Measurements from ENCODE around the gene APBA2. TPM values are rescaled to one million over a fixed set of nuclear protein-coding genes. Genes with fewer than 3 reads are reported as not detected.

The APBA2 gene
- total RNA-seq, 1 experiment from 2014 or later, result 0.31 TPM

DNA sequence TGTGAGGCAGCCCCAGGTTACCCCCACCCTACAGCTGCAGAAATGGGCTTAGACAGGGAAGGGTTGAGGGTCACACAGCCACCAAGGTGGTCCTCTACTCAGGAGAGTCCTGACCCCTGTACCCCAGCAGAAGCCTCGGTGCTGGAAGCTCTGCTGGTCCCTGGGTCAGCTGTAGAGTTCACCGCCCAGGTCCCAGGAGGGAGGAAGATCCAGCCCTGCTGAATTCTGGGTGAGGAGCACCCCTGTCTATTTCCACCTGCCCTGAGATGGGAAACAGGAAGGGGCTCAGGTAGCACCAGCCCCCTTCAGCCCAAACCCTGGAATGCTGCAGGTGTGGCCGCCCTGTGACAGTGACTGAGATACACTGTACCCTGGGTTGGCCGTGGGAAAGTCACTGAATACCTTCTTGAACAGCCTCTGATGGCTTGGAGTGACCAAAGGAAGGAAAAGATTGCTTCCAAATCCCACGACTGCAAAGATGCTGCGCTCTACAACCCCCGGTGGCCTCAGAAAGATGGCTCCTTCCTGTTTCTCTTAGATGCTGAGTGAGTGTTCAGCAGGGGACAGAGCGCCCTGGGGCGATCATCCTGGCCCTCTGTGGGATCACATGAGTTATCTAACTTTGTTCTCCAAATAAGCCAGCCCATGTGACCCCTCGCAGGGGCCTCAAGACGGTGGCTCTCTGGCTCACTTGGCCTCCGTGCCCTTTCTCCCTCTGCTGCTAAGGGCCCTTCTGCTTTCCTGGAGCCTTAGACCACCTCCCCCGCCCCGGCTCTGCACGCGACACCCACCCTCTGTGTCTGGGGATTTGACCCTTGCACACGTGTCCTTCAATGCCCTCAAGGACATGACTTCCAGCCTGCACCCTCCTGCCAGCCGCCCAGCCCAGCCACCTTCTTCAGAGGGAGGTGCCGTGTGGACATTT is 242.0 kb downstream of the APBA2 start:
- in situ Hi-C loops (cut with HindIII; ENCODE audit: low pct_unique_long_range_greater_than_20kb, low sequenced_read_pairs), result no loop called here
- BruUV-seq (replicated peaks), result no TSS peak

DNA sequence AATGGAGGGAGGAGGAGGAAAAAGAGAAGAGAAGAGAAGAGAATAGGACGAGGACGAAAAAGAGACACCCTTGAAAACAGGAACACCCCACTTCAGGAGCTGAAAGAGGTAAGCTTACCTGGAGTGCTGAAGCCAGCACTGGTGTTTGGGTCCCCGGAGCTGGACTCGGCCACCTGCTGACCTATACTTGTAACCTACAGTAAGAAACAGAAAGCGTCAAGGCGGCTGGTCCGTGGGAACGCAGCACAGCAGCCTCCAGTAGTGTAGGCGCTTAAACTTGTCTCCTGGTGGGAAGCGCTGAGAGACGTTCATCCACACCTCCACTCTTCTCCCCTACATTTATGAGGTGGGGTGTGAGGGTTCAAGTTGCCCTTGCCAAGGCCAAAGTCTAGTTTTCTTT is 242.9 kb downstream of the APBA2 start:
- CTCF ChIA-PET, result no interaction called here

More for the DNA sequence above, 242.0 kb downstream of the APBA2 start:
- DNase-seq (ENCODE audit: low read depth, low spot score) (no peak), ATAC-seq (no peak)
- Histone ChIP-seq H3K27ac (ENCODE audit: low read length) (no peak overlapping the region), H3K9me3 (ENCODE audit: control insufficient read depth, insufficient read depth, low read depth, low read length) (no peaks in the 10 kb centered on the region), H3K27me3 (ENCODE audit: control insufficient read depth, insufficient read depth, low read length) (no peaks in the 10 kb centered on the region), H3K4me1 (ENCODE audit: control insufficient read depth, insufficient read depth, low read length) (no peaks in the 10 kb centered on the region), H3K4me3 (ENCODE audit: low read depth in 2 of 2, low read length in 2 of 2) (no peak overlapping the region), H3K36me3 (ENCODE audit: control insufficient read depth, insufficient read depth, low read length) (no peaks in the 10 kb centered on the region)
- ChIA-PET CTCF (no interaction called here), POLR2A (no interaction called here)
- intact Hi-C loops (cut with micrococcal nuclease; ENCODE audit: unreplicated experiment), result no loop called here
- TF ChIP-seq POLR2AphosphoS5 (IDR thresholded peaks at IDR 0.05; ENCODE audit: low read depth, low read length) (no peak), TCF7L2 (IDR thresholded peaks at IDR 0.05; ENCODE audit: low read depth, low read length) (no peak), SIN3A (IDR thresholded peaks at IDR 0.05; ENCODE audit: borderline replicate concordance, insufficient read depth, low read depth, low read length) (no peak)
- TF ChIP-seq, protein P1, sequence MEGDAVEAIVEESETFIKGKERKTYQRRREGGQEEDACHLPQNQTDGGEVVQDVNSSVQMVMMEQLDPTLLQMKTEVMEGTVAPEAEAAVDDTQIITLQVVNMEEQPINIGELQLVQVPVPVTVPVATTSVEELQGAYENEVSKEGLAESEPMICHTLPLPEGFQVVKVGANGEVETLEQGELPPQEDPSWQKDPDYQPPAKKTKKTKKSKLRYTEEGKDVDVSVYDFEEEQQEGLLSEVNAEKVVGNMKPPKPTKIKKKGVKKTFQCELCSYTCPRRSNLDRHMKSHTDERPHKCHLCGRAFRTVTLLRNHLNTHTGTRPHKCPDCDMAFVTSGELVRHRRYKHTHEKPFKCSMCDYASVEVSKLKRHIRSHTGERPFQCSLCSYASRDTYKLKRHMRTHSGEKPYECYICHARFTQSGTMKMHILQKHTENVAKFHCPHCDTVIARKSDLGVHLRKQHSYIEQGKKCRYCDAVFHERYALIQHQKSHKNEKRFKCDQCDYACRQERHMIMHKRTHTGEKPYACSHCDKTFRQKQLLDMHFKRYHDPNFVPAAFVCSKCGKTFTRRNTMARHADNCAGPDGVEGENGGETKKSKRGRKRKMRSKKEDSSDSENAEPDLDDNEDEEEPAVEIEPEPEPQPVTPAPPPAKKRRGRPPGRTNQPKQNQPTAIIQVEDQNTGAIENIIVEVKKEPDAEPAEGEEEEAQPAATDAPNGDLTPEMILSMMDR (IDR thresholded peaks at IDR 0.05), result no peak
- TF ChIP-seq, protein P2, sequence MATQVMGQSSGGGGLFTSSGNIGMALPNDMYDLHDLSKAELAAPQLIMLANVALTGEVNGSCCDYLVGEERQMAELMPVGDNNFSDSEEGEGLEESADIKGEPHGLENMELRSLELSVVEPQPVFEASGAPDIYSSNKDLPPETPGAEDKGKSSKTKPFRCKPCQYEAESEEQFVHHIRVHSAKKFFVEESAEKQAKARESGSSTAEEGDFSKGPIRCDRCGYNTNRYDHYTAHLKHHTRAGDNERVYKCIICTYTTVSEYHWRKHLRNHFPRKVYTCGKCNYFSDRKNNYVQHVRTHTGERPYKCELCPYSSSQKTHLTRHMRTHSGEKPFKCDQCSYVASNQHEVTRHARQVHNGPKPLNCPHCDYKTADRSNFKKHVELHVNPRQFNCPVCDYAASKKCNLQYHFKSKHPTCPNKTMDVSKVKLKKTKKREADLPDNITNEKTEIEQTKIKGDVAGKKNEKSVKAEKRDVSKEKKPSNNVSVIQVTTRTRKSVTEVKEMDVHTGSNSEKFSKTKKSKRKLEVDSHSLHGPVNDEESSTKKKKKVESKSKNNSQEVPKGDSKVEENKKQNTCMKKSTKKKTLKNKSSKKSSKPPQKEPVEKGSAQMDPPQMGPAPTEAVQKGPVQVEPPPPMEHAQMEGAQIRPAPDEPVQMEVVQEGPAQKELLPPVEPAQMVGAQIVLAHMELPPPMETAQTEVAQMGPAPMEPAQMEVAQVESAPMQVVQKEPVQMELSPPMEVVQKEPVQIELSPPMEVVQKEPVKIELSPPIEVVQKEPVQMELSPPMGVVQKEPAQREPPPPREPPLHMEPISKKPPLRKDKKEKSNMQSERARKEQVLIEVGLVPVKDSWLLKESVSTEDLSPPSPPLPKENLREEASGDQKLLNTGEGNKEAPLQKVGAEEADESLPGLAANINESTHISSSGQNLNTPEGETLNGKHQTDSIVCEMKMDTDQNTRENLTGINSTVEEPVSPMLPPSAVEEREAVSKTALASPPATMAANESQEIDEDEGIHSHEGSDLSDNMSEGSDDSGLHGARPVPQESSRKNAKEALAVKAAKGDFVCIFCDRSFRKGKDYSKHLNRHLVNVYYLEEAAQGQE (IDR thresholded peaks at IDR 0.05; ENCODE audit: insufficient read depth in 1 of 2, low read depth in 2 of 2, low read length in 1 of 2), result no peak

DNA sequence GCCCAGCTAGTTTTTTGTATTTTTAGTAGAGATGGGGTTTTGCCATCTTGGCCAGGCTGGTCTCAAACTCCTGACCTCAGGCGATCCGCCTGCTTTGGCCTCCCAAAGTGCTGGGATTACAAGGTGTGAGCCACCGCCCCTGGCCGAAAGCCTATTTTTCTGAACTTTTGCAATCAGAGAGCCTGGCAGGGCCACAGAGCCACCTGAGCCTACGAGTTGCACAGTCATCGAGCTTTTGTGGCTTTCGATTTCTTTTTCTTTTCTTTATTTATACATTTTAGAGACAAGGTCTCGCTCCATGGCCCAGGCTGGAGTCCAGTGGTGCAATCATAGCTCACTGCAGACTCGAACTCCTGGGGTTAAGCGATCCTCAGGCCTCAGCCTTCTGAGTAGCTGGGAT is 243.4 kb downstream of the APBA2 start:
- no peak overlapping the region for H3K27ac ChIP-seq (ENCODE audit: low read length)
- H3K9me3 ChIP-seq (ENCODE audit: control insufficient read depth, insufficient read depth, low read depth, low read length), result no peaks in the 10 kb centered on the region
- H3K4me1 ChIP-seq (ENCODE audit: control insufficient read depth, insufficient read depth, low read length), result no peaks in the 10 kb centered on the region
- no peaks in the 10 kb centered on the region for H3K36me3 ChIP-seq (ENCODE audit: control insufficient read depth, insufficient read depth, low read length)
- POLR2A ChIA-PET, result no interaction called here
- no TSS peak for BruUV-seq (replicated peaks)
- intact Hi-C loops (cut with micrococcal nuclease; ENCODE audit: unreplicated experiment), result no loop called here
- ATAC-seq, result no peak
- no peak for DNase-seq (ENCODE audit: low read depth, low spot score)
- no peaks in the 10 kb centered on the region for H3K27me3 ChIP-seq (ENCODE audit: control insufficient read depth, insufficient read depth, low read length)
- no peak overlapping the region for H3K4me3 ChIP-seq (ENCODE audit: low read depth in 2 of 2, low read length in 2 of 2)
- TF ChIP-seq TCF7L2 (IDR thresholded peaks at IDR 0.05; ENCODE audit: low read depth, low read length) (no peak), SIN3A (IDR thresholded peaks at IDR 0.05; ENCODE audit: borderline replicate concordance, insufficient read depth, low read depth, low read length) (no peak), POLR2AphosphoS5 (IDR thresholded peaks at IDR 0.05; ENCODE audit: low read depth, low read length) (no peak)
- TF ChIP-seq, protein P1 (IDR thresholded peaks at IDR 0.05), result no peak
- TF ChIP-seq, protein P2 (IDR thresholded peaks at IDR 0.05; ENCODE audit: insufficient read depth in 1 of 2, low read depth in 2 of 2, low read length in 1 of 2), result no peak
- CTCF ChIA-PET, result no interaction called here
- in situ Hi-C loops (cut with HindIII; ENCODE audit: low pct_unique_long_range_greater_than_20kb, low sequenced_read_pairs), result no loop called here

More for the DNA sequence above, 242.9 kb downstream of the APBA2 start:
- intact Hi-C loops (cut with micrococcal nuclease; ENCODE audit: unreplicated experiment) (no loop called here), in situ Hi-C loops (cut with HindIII; ENCODE audit: low pct_unique_long_range_greater_than_20kb, low sequenced_read_pairs) (no loop called here)
- H3K27me3 ChIP-seq (ENCODE audit: control insufficient read depth, insufficient read depth, low read length), result no peaks in the 10 kb centered on the region
- H3K9me3 ChIP-seq (ENCODE audit: control insufficient read depth, insufficient read depth, low read depth, low read length), result no peaks in the 10 kb centered on the region
- TF ChIP-seq POLR2AphosphoS5 (IDR thresholded peaks at IDR 0.05; ENCODE audit: low read depth, low read length) (no peak), TCF7L2 (IDR thresholded peaks at IDR 0.05; ENCODE audit: low read depth, low read length) (no peak)
- no peaks in the 10 kb centered on the region for H3K4me1 ChIP-seq (ENCODE audit: control insufficient read depth, insufficient read depth, low read length)
- H3K36me3 ChIP-seq (ENCODE audit: control insufficient read depth, insufficient read depth, low read length), result no peaks in the 10 kb centered on the region
- DNase-seq (ENCODE audit: low read depth, low spot score) (no peak), ATAC-seq (no peak)
- POLR2A ChIA-PET, result no interaction called here
- no TSS peak for BruUV-seq (replicated peaks)
- H3K27ac ChIP-seq (ENCODE audit: low read length), result no peak overlapping the region
- H3K4me3 ChIP-seq (ENCODE audit: low read depth in 2 of 2, low read length in 2 of 2), result no peak overlapping the region
